ENCODE data around the gene RAVER2.
"Not testable (repeated sequence)": the region's sequence is repeated elsewhere in the genome, so short reads cannot be mapped to it uniquely, and the experiment has no call there.

Gene RAVER2

GRCh38 chr1:64748706-64749105 is 3.8 kb downstream of the RAVER2 start:
- no peak for DNase-seq (ENCODE audit: low read depth)

- DNase-seq (ENCODE audit: low read depth) = no peak
Measured at GRCh38 chr1:64750092-64750491, 5.2 kb downstream of the RAVER2 start.

- no peak for DNase-seq (ENCODE audit: low read depth)
Measured at GRCh38 chr1:64750875-64751274, 6.0 kb downstream of the RAVER2 start.

GRCh38 chr1:64754173-64754572 is 9.3 kb downstream of the RAVER2 start:
- DNase-seq (ENCODE audit: low read depth) = no peak

- no peak for DNase-seq (ENCODE audit: low read depth)
Measured at GRCh38 chr1:64755361-64755760, 10.5 kb downstream of the RAVER2 start.

GRCh38 chr1:64756770-64757169 is 11.9 kb downstream of the RAVER2 start:
- no peak for DNase-seq (ENCODE audit: low read depth)

GRCh38 chr1:64757213-64757612 is 12.3 kb downstream of the RAVER2 start:
- DNase-seq (ENCODE audit: low read depth) = no peak

- DNase-seq (ENCODE audit: low read depth) = no peak
Measured at GRCh38 chr1:64758233-64758632, 13.4 kb downstream of the RAVER2 start.

- no peak for DNase-seq (ENCODE audit: low read depth)
Measured at GRCh38 chr1:64759968-64760367, 15.1 kb downstream of the RAVER2 start.

- no peak for DNase-seq (ENCODE audit: low read depth)
Measured at GRCh38 chr1:64765012-64765411, 20.1 kb downstream of the RAVER2 start.

- no peak for DNase-seq (ENCODE audit: low read depth)
Measured at GRCh38 chr1:64765826-64766225, 21.0 kb downstream of the RAVER2 start.

- DNase-seq (ENCODE audit: low read depth) = no peak
Measured at GRCh38 chr1:64766429-64766828, 21.6 kb downstream of the RAVER2 start.

GRCh38 chr1:64769482-64769881 is 24.6 kb downstream of the RAVER2 start:
- no peak for DNase-seq (ENCODE audit: low read depth)

- no peak for DNase-seq (ENCODE audit: low read depth)
Measured at GRCh38 chr1:64769971-64770370, 25.1 kb downstream of the RAVER2 start.

- not testable (repeated sequence) for DNase-seq (ENCODE audit: low read depth)
Measured at GRCh38 chr1:64773306-64773705, 28.4 kb downstream of the RAVER2 start.

- no peak for DNase-seq (ENCODE audit: low read depth)
Measured at GRCh38 chr1:64775113-64775512, 30.2 kb downstream of the RAVER2 start.

- not testable (repeated sequence) for DNase-seq (ENCODE audit: low read depth)
Measured at GRCh38 chr1:64782044-64782443, 37.2 kb downstream of the RAVER2 start.

GRCh38 chr1:64782848-64783247 is 38.0 kb downstream of the RAVER2 start:
- not testable (repeated sequence) for DNase-seq (ENCODE audit: low read depth)

- DNase-seq (ENCODE audit: low read depth) = no peak
Measured at GRCh38 chr1:64790832-64791487, 46.1 kb downstream of the RAVER2 start.

GRCh38 chr1:64798872-64799271 is 54.0 kb downstream of the RAVER2 start:
- no peak for DNase-seq (ENCODE audit: low read depth)

GRCh38 chr1:64801851-64802523 is 57.1 kb downstream of the RAVER2 start:
- no peak for DNase-seq (ENCODE audit: low read depth)

- DNase-seq (ENCODE audit: low read depth) = no peak
Measured at GRCh38 chr1:64809309-64809708, 64.4 kb downstream of the RAVER2 start.

- no peak for DNase-seq (ENCODE audit: low read depth)
Measured at GRCh38 chr1:64810001-64810400, 65.1 kb downstream of the RAVER2 start.

GRCh38 chr1:64811131-64811530 is 66.3 kb downstream of the RAVER2 start:
- no peak for DNase-seq (ENCODE audit: low read depth)
